IMR-90 (cell line): ENCODE results near the gene HCCS. TPM values are rescaled to one million over a fixed set of nuclear protein-coding genes. Genes with fewer than 3 reads are reported as not detected.

Experiments
- ATAC-seq: fragments of 200-7000 bp; cut with Tn5 transposase; 2 replicates; pipeline ENCODE4 v1.9.1; 2020; ENCODE audit warnings: low read depth, mild to moderate bottlenecking, moderate library complexity
- BruUV-seq: library from RNA; stranded (reverse); fragments of 400-500 nt; replicated peaks from 2 replicates; lab custom pipeline; 2021; lab: Mats Ljungman, UMichigan
- CTCF ChIA-PET: fragments of 300-600 bp; formaldehyde crosslinking; extraction: SDS; loops from one replicate; lab custom pipeline; 2021; ENCODE audit warnings: antibody characterized with exemption; lab: Yijun Ruan, JAX
- POLR2A ChIA-PET: fragments of 300-600 bp; sonication (Branson Sonifier 250); formaldehyde crosslinking; loops from one replicate; lab custom pipeline; 2022; ENCODE audit warnings: antibody characterized with exemption; ENCODE audit not compliant: unreplicated experiment; lab: Charles Lee
- DNase-seq: peaks from one replicate; pipeline ENCODE4 v3.0.0; 2013
- H2AFZ ChIP-seq: replicated peaks from 2 replicates; pipeline ENCODE3; 2013; ENCODE audit warnings: low read length, mild to moderate bottlenecking; ENCODE audit not compliant: poor library complexity
- H2AK5ac ChIP-seq: 2 replicates; pipeline ENCODE4 v1.6.1; 2013; ENCODE audit warnings: low read depth, low read length, inconsistent platforms
- H2AK9ac ChIP-seq: replicated peaks from 2 replicates; pipeline ENCODE3; 2013; ENCODE audit warnings: mild to moderate bottlenecking, low read depth, low read length, moderate library complexity; ENCODE audit not compliant: poor library complexity
- H2BK120ac ChIP-seq: 2 replicates; pipeline ENCODE4 v1.6.1; 2013; ENCODE audit warnings: low read depth, low read length, inconsistent platforms
- H2BK15ac ChIP-seq: 3 replicates; pipeline ENCODE4 v1.6.1; 2013; ENCODE audit warnings: low read depth, low read length, inconsistent platforms
- H2BK20ac ChIP-seq: 2 replicates; pipeline ENCODE4 v1.6.1; 2013; ENCODE audit warnings: low read depth, mild to moderate bottlenecking, inconsistent platforms, low read length, moderate library complexity
- H2BK5ac ChIP-seq: 2 replicates; pipeline ENCODE4 v1.6.1; 2013; ENCODE audit warnings: mild to moderate bottlenecking, low read depth, low read length, inconsistent platforms; ENCODE audit not compliant: poor library complexity, severe bottlenecking
- H3K14ac ChIP-seq: replicated peaks from 2 replicates; pipeline ENCODE4 v1.6.1; 2013; ENCODE audit warnings: low read depth, low read length, inconsistent platforms
- H3K18ac ChIP-seq: 2 replicates; pipeline ENCODE4 v1.6.1; 2013; ENCODE audit warnings: low read depth, low read length, control low read depth
- H3K23ac ChIP-seq: 2 replicates; pipeline ENCODE4 v1.6.1; 2013; ENCODE audit warnings: low read depth, low read length, inconsistent platforms
- H3K27ac ChIP-seq: 2 replicates; pipeline ENCODE4 v1.5.1; 2013; ENCODE audit warnings: mild to moderate bottlenecking, control low read depth, low read length; ENCODE audit not compliant: insufficient read depth
- H3K27me3 ChIP-seq: 2 replicates; pipeline ENCODE4 v1.6.1; 2013; ENCODE audit warnings: low read length; ENCODE audit not compliant: control insufficient read depth, insufficient read depth
- H3K36me3 ChIP-seq: 2 replicates; pipeline ENCODE4 v1.6.1; 2013; ENCODE audit warnings: low read length, mixed read lengths; ENCODE audit not compliant: control insufficient read depth, insufficient read depth
- H3K4ac ChIP-seq: 2 replicates; pipeline ENCODE4 v1.6.1; 2013; ENCODE audit warnings: low read depth, low read length, inconsistent platforms
- H3K4me1 ChIP-seq: 2 replicates; pipeline ENCODE4 v1.6.1; 2013; ENCODE audit warnings: low read length, mixed read lengths; ENCODE audit not compliant: control insufficient read depth, insufficient read depth
- H3K4me2 ChIP-seq: 2 replicates; pipeline ENCODE4 v1.6.1; 2013; ENCODE audit warnings: low read depth, mild to moderate bottlenecking, control low read depth, low read length, moderate library complexity
- H3K4me3 ChIP-seq: 2 replicates; pipeline ENCODE4 v1.5.1; 2013; ENCODE audit warnings: low read depth, mild to moderate bottlenecking, control low read depth, low read length, moderate library complexity; ENCODE audit not compliant: insufficient read depth
- H3K56ac ChIP-seq: 2 replicates; pipeline ENCODE4 v1.6.1; 2013; ENCODE audit warnings: low read length, inconsistent platforms; ENCODE audit not compliant: insufficient read depth; ENCODE audit errors: extremely low read depth
- H3K79me1 ChIP-seq, 2 experiments: 2 replicates each; pipeline ENCODE4 v1.6.1; 2013; ENCODE audit warnings: low read length in 2 of 2, inconsistent platforms in 1 of 2, low read depth in 1 of 2
- H3K9ac ChIP-seq: 2 replicates; pipeline ENCODE4 v1.6.1; 2013; ENCODE audit warnings: low read depth, low read length, control low read depth
- H3K9me1 ChIP-seq: 2 replicates; pipeline ENCODE4 v1.6.1; 2013; ENCODE audit warnings: low read length, inconsistent platforms; ENCODE audit not compliant: insufficient read depth
- H3K9me3 ChIP-seq: 2 replicates; pipeline ENCODE4 v1.6.1; 2013; ENCODE audit warnings: low read length; ENCODE audit not compliant: control insufficient read depth, insufficient read depth
- H4K20me1 ChIP-seq: 2 replicates; pipeline ENCODE4 v1.6.1; 2013; ENCODE audit warnings: low read length, inconsistent platforms; ENCODE audit not compliant: insufficient read depth
- H4K5ac ChIP-seq: 2 replicates; pipeline ENCODE4 v1.6.1; 2013; ENCODE audit warnings: mild to moderate bottlenecking, low read depth, low read length, control low read depth
- H4K8ac ChIP-seq, 2 experiments: 2 replicates each; pipeline ENCODE4 v1.6.1; 2013; ENCODE audit warnings: low read depth in 2 of 2, low read length in 2 of 2, control low read depth in 1 of 2, inconsistent platforms in 1 of 2
- H4K91ac ChIP-seq: 2 replicates; pipeline ENCODE4 v1.6.1; 2013; ENCODE audit warnings: low read depth, low read length, inconsistent platforms; ENCODE audit not compliant: insufficient read depth
- BHLHE40 ChIP-seq: fragments of 150-350 bp; IDR thresholded peaks from 2 replicates; pipeline ENCODE4 v1.6.1; 2016; ENCODE audit warnings: mild to moderate bottlenecking, low read depth, low read length
- CEBPB ChIP-seq: IDR thresholded peaks from 2 replicates; pipeline ENCODE4 v1.6.1; 2012; ENCODE audit warnings: low read depth, low read length, improper control_type of control experiment
- CHD1 ChIP-seq: IDR thresholded peaks from 2 replicates; pipeline ENCODE4 v1.6.1; 2012; ENCODE audit warnings: low read depth, low read length, improper control_type of control experiment
- FOS ChIP-seq: fragments of 150-350 bp; IDR thresholded peaks from 2 replicates; pipeline ENCODE4 v1.6.1; 2016; ENCODE audit warnings: low read depth, low read length
- MAFK ChIP-seq: IDR thresholded peaks from 2 replicates; pipeline ENCODE4 v1.6.1; 2012; ENCODE audit warnings: low read depth, low read length, improper control_type of control experiment
- MAZ ChIP-seq: IDR thresholded peaks from 2 replicates; pipeline ENCODE4 v1.6.1; 2012; ENCODE audit warnings: low read depth, mild to moderate bottlenecking, low read length, improper control_type of control experiment, moderate library complexity, borderline replicate concordance
- MXI1 ChIP-seq: IDR thresholded peaks from 2 replicates; pipeline ENCODE4 v1.6.1; 2012; ENCODE audit warnings: low read depth, mild to moderate bottlenecking, low read length, moderate library complexity, borderline replicate concordance
- NFE2L2 ChIP-seq: fragments of 150-350 bp; IDR thresholded peaks from 2 replicates; pipeline ENCODE4 v1.6.1; 2016; ENCODE audit warnings: low read depth, mild to moderate bottlenecking, low read length
- POLR2A ChIP-seq: IDR thresholded peaks from 2 replicates; pipeline ENCODE4 v1.6.1; 2012; ENCODE audit warnings: mild to moderate bottlenecking, low read depth, low read length
- RAD21 ChIP-seq: IDR thresholded peaks from 2 replicates; pipeline ENCODE4 v1.6.1; 2012; ENCODE audit warnings: low read length, improper control_type of control experiment
- RCOR1 ChIP-seq: IDR thresholded peaks from 2 replicates; pipeline ENCODE4 v1.6.1; 2012; ENCODE audit warnings: mild to moderate bottlenecking, low read length, improper control_type of control experiment; ENCODE audit not compliant: insufficient replicate concordance
- RFX5 ChIP-seq: IDR thresholded peaks from 2 replicates; pipeline ENCODE4 v1.8.0; 2012; ENCODE audit warnings: low read depth, mild to moderate bottlenecking, low read length, moderate library complexity
- SMC3 ChIP-seq: fragments of 150-350 bp; IDR thresholded peaks from 2 replicates; pipeline ENCODE4 v1.6.1; 2016; ENCODE audit warnings: low read depth, mild to moderate bottlenecking, antibody characterized with exemption, low read length, moderate library complexity
- WGBS, 2 experiments: methylation state at CpG; one replicate each; pipeline versions ENCODE4 v1.1.5 to v1.1.7; 2013; ENCODE audit warnings: missing lambda C conversion rate in 2 of 2; ENCODE audit not compliant: insufficient read length in 1 of 2; ENCODE audit errors: extremely low coverage in 2 of 2; 5-methylcytosine and 5-hydroxymethylcytosine counted together
- dilution Hi-C: fragments of 300-500 bp; cut with HindIII; formaldehyde crosslinking; loops from one replicate; pipeline ENCODE4 v1.14.3; 2018; ENCODE audit warnings: low sequenced_read_pairs; ENCODE audit not compliant: unreplicated experiment
- in situ Hi-C: fragments of 300-500 bp; cut with MboI; formaldehyde crosslinking; loops from 3 replicates; pipeline ENCODE4 v1.14.3; 2019; ENCODE audit warnings: low sequenced_read_pairs, inconsistent platforms, mixed read lengths
- intact Hi-C: fragments of 100-400 bp; cut with micrococcal nuclease; formaldehyde crosslinking; loops from 2 replicates; pipeline ENCODE4 v1.10.0; 2022
- polyA plus RNA-seq, 3 experiments: library from polyadenylated mRNA; depleted of rRNA; stranded (reverse); fragments of >200 nt; gene quantifications; 2 replicates each; pipeline ENCODE4 v1.2.3, GENCODE V29; 2012; ENCODE audit warnings: low replicate concordance in 1 of 3
- total RNA-seq: library from RNA; depleted of rRNA; stranded (reverse); fragments of >200 nt; gene quantifications from 2 replicates; pipeline ENCODE4 v1.2.3, GENCODE V29; 2012
- TF ChIP-seq, protein P1 (sequence below): fragments of 150-350 bp; IDR thresholded peaks from 2 replicates; pipeline ENCODE4 v1.6.1; 2016; ENCODE audit warnings: low read depth, mild to moderate bottlenecking, low read length, moderate library complexity, borderline replicate concordance
- TF ChIP-seq, protein P2 (sequence below): conservative IDR thresholded peaks from 2 replicates; pipeline ENCODE4 v1.5.1; 2012; ENCODE audit warnings: mild to moderate bottlenecking, low read depth, low read length, improper control_type of control experiment

The HCCS gene
- total and polyA plus RNA-seq, 2 of the 4 experiments (the other 2 are of a cell fraction): 24.0 to 28.6 TPM

DNA sequence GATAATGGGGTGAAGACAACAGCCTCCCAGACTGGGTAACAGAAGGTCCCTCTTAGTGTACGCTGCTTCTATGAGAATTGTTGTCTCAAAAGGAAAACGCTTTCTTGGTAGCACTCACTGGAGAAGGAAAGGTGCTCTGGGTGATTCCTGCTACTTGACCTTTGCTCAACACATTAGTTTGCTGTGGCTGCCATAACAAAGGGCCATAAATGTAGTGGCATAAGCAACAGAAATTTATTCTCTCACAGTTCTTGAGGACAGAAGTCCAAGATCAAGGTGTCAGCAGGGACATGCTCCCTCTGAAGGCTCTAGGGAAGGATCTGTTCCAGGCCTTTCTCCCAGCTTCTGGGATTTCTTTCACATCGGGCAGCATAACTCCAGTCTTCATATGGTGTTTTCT, 19.0 kb downstream of the HCCS start:
- ChIA-PET POLR2A (no interaction called here), CTCF (no interaction called here)
- dilution Hi-C loops (loop anchor here (25.0 kb wide), 1 partner anchor 943 kb away; no protein-coding TSS in a partner anchor), in situ Hi-C loops (loop anchor here (5.0 kb wide), 1 partner anchor 938 kb away; no protein-coding TSS in a partner anchor), intact Hi-C loops (no loop called here)
- Histone ChIP-seq H4K91ac (no peak overlapping the region), H2BK120ac (no peak overlapping the region), H3K9me3 (no peaks in the 10 kb centered on the region), H4K20me1 (no peaks in the 10 kb centered on the region), H3K79me1 (no peaks in the 10 kb centered on the region), H4K8ac (no peak overlapping the region), H3K36me3 (no peaks in the 10 kb centered on the region), H3K4ac (no peak overlapping the region), H2AK9ac (no peak overlapping the region), H3K27ac (no peak overlapping the region), H3K18ac (no peak overlapping the region), H2BK20ac (no peak overlapping the region), H3K27me3 (no peaks in the 10 kb centered on the region), H3K4me3 (no peak overlapping the region), H3K56ac (no peak overlapping the region), H2BK5ac (no peak overlapping the region), H2AK5ac (no peak overlapping the region), H4K5ac (no peak overlapping the region), H3K14ac (no peak overlapping the region), H2AFZ (no peak overlapping the region), H3K4me2 (no peak overlapping the region), H2BK15ac (no peak overlapping the region), H3K9ac (no peak overlapping the region), H3K9me1 (no peaks in the 10 kb centered on the region), H3K23ac (no peak overlapping the region), H3K4me1 (no peaks in the 10 kb centered on the region)
- 67% methylated on average over 1 of the region's 3 CpGs; no CpG with 5 or more reads in 1 of the 2 experiments for WGBS, 2 experiments
- DNase-seq (no peak), ATAC-seq (no peak)
- TF ChIP-seq RFX5 (no peak), MAFK (no peak), RAD21 (no peak), FOS (no peak), CEBPB (no peak), CHD1 (no peak), MXI1 (no peak), NFE2L2 (no peak), RCOR1 (no peak), POLR2A (no peak), BHLHE40 (no peak), MAZ (no peak), SMC3 (no peak)
- TF ChIP-seq, protein P1, sequence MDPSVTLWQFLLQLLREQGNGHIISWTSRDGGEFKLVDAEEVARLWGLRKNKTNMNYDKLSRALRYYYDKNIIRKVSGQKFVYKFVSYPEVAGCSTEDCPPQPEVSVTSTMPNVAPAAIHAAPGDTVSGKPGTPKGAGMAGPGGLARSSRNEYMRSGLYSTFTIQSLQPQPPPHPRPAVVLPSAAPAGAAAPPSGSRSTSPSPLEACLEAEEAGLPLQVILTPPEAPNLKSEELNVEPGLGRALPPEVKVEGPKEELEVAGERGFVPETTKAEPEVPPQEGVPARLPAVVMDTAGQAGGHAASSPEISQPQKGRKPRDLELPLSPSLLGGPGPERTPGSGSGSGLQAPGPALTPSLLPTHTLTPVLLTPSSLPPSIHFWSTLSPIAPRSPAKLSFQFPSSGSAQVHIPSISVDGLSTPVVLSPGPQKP: no peak
- TF ChIP-seq, protein P2, sequence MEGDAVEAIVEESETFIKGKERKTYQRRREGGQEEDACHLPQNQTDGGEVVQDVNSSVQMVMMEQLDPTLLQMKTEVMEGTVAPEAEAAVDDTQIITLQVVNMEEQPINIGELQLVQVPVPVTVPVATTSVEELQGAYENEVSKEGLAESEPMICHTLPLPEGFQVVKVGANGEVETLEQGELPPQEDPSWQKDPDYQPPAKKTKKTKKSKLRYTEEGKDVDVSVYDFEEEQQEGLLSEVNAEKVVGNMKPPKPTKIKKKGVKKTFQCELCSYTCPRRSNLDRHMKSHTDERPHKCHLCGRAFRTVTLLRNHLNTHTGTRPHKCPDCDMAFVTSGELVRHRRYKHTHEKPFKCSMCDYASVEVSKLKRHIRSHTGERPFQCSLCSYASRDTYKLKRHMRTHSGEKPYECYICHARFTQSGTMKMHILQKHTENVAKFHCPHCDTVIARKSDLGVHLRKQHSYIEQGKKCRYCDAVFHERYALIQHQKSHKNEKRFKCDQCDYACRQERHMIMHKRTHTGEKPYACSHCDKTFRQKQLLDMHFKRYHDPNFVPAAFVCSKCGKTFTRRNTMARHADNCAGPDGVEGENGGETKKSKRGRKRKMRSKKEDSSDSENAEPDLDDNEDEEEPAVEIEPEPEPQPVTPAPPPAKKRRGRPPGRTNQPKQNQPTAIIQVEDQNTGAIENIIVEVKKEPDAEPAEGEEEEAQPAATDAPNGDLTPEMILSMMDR: no peak
- BruUV-seq: no TSS peak
